Body of pancreas (tissue), 4 donors: ENCODE data around the gene HEXIM1. TPM values are rescaled to one million over a fixed set of nuclear protein-coding genes. Genes with fewer than 3 reads are reported as not detected.

Experiments used
- ATAC-seq: fragments of 150-250 bp; one replicate; pipeline ENCODE4 v1.9.1; 2016
- DNase-seq, 4 donors: peaks; one replicate each; pipeline ENCODE4 v3.0.0-alpha.2; 2019
- H3K27ac ChIP-seq, 4 donors: fragments of 200-600 bp; sonication (generic); 1 replicate in 3 of 4; 2 replicates in 1 of 4; pipeline versions ENCODE4 v1.5.1 to v1.6.1; 2016 to 2019; ENCODE audit warnings: mild to moderate bottlenecking in 1 of 4, mixed read lengths in 1 of 4, moderate library complexity in 1 of 4
- H3K27me3 ChIP-seq, 2 donors: fragments of 200-600 bp; sonication (generic); one replicate each; pipeline ENCODE4 v1.6.0; 2016; ENCODE audit warnings: mild to moderate bottlenecking in 1 of 2
- H3K36me3 ChIP-seq, 2 donors: fragments of 200-600 bp; sonication (generic); replicated peaks in 1 of 2; 2 replicates each; pipeline ENCODE4 v1.5.1; 2016; ENCODE audit warnings: low read depth in 2 of 2; ENCODE audit not compliant: insufficient read depth in 1 of 2
- H3K4me1 ChIP-seq: fragments of 200-600 bp; sonication (generic); one replicate; pipeline ENCODE4 v1.6.0; 2016
- H3K4me3 ChIP-seq, 2 donors: fragments of 200-600 bp; sonication (generic); 1 replicate in 1 of 2; 2 replicates in 1 of 2; pipeline ENCODE4 v1.5.1; 2016 to 2019
- H3K9me3 ChIP-seq, 3 donors: fragments of 200-600 bp; sonication (generic); 1 replicate in 2 of 3; 2 replicates in 1 of 3; pipeline ENCODE4 v1.5.1; 2016
- POLR2A ChIP-seq, 3 donors: fragments of 450-650 bp; IDR thresholded peaks; one replicate each; pipeline ENCODE4 v1.6.1; 2016; ENCODE audit warnings: antibody characterized with exemption in 3 of 3, mild to moderate bottlenecking in 2 of 3
- WGBS, 2 donors: methylation state at CpG; one replicate each; pipeline ENCODE4 v1.1.5; 2017; 5-methylcytosine and 5-hydroxymethylcytosine counted together
- intact Hi-C: fragments of 100-400 bp; cut with DNase I; formaldehyde crosslinking; loops from one replicate; pipeline ENCODE4 v1.15.1; 2023
- microRNA-seq, 2 donors: library from miRNA; unstranded; fragments of <30 nt; microRNA quantifications; one replicate each; pipeline ENCODE4, GENCODE V29; 2016; ENCODE audit warnings: borderline number of aligned reads in 2 of 2, borderline replicate concordance in 2 of 2
- small RNA-seq: library from RNA; depleted of rRNA; stranded (forward); fragments of <200 nt; gene quantifications from one replicate; pipeline ENCODE3, GENCODE V24; 2016
- total RNA-seq, 2 donors: library from RNA; depleted of rRNA; stranded (reverse); fragments of >200 nt; gene quantifications; one replicate each; pipeline ENCODE4 v1.1.0, GENCODE V29; 2016
- TF ChIP-seq, protein P1 (sequence below), 7 experiments: fragments of 450-650 bp in 4 of 7; fragments of 200-600 bp in 3 of 7; sonication (generic) in 3 of 7; IDR thresholded peaks; one replicate each; pipeline ENCODE4 v1.5.1; 2016 to 2019; ENCODE audit warnings: antibody characterized with exemption in 7 of 7

HEXIM1 gene
- total RNA-seq, 2 donors from 2014 or later: 13.8 to 15.3 TPM

DNA sequence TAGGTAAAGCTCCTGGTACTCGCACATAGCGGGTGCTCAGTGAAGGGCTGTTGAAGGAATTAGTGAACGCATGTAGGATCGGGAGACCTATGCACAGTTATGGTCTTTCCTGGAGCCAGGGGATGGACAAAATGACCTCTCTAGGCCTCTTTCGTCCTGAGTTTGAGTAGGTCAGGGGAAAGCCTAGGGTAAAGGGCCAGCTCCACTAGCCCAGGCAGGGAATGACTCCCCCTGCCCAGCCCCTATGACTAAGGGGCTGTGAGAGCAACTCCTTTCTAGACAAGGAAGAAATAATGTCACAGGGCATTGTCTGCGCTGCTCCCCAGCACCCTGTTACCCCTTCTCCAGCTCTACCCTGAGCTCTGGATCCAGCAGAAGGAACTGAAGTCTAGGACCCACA lies 48.8 kb downstream of the HEXIM1 start:
- Histone ChIP-seq H3K4me1 (peaks cover 10% of the 10 kb centered on the region), H3K27ac (peak overlapping the region in 2 of 4 donors; percentile 35 to 68), H3K27me3 (no peaks in the 10 kb centered on the region), H3K9me3 (no peaks in the 10 kb centered on the region), H3K4me3 (no peak overlapping the region), H3K36me3 (no peaks in the 10 kb centered on the region)
- no peak for DNase-seq
- ATAC-seq: no peak
- intact Hi-C loops: loop anchor here (5.0 kb wide), 1 partner anchor 60 kb away; the partner anchor contains the start of gene ACBD4
- TF ChIP-seq POLR2A (IDR thresholded peaks at IDR 0.05): no peak
- TF ChIP-seq, protein P1, sequence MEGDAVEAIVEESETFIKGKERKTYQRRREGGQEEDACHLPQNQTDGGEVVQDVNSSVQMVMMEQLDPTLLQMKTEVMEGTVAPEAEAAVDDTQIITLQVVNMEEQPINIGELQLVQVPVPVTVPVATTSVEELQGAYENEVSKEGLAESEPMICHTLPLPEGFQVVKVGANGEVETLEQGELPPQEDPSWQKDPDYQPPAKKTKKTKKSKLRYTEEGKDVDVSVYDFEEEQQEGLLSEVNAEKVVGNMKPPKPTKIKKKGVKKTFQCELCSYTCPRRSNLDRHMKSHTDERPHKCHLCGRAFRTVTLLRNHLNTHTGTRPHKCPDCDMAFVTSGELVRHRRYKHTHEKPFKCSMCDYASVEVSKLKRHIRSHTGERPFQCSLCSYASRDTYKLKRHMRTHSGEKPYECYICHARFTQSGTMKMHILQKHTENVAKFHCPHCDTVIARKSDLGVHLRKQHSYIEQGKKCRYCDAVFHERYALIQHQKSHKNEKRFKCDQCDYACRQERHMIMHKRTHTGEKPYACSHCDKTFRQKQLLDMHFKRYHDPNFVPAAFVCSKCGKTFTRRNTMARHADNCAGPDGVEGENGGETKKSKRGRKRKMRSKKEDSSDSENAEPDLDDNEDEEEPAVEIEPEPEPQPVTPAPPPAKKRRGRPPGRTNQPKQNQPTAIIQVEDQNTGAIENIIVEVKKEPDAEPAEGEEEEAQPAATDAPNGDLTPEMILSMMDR (IDR thresholded peaks at IDR 0.05): no peak
- WGBS, 2 donors: 61 to 67% methylated on average over 6 of the region's 6 CpGs

DNA sequence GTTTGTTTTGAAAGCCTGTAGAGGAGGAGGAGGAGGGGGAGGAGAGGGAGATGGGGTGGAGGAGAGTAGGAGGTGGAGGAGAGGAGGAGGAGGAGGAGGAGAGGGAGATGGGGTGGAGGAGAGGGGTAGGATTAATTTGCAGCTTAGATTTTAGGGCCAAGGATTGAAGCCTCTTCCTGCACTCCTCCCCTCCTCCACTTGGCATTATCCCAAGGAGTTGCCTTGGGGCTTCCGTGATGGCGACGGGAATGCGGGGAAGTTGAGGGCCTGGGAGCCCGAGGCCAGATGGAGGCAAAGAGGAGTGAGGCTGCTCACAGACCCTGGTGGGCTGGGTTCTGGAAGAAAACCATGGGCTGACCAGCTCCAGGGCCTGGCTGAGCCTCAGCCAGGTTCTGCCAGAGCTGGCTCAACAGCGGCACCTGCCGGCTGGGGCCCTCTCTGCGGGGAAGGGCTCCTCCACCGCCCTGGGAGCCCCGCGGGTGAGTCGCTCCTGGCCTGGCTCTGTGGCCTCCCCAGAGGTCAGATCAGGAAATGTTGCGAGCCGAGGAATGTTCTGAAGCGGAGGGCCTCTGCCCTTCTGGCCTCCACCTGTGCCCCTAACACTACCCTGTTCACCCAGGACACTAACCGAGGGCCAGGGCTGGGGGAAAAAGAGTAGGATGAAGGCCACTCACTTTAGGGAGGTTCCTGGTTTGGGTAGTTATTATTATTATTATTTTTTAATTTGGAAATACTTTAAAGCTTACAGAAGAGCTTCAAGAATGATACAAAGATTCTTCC lies 49.5 kb downstream of the HEXIM1 start:
- peak; percentile 93 to 96 (median 94) for DNase-seq
- TF ChIP-seq, protein P1 (IDR thresholded peaks at IDR 0.05): peak; percentile 97 to 100 (median 99)
- TF ChIP-seq POLR2A (IDR thresholded peaks at IDR 0.05): no peak
- Histone ChIP-seq H3K27ac (peak overlapping the region in 3 of 4 donors; percentile 35 to 68 (median 49)), H3K4me1 (peaks cover 10% of the 10 kb centered on the region), H3K36me3 (no peaks in the 10 kb centered on the region), H3K9me3 (no peaks in the 10 kb centered on the region), H3K4me3 (no peak overlapping the region), H3K27me3 (no peaks in the 10 kb centered on the region)
- intact Hi-C loops: loop anchor here (5.0 kb wide), 1 partner anchor 60 kb away; the partner anchor contains the start of gene ACBD4
- 0 to 2% methylated on average over 11 to 16 of the region's 16 CpGs for WGBS, 2 donors
- ATAC-seq: peak; percentile 99

DNA sequence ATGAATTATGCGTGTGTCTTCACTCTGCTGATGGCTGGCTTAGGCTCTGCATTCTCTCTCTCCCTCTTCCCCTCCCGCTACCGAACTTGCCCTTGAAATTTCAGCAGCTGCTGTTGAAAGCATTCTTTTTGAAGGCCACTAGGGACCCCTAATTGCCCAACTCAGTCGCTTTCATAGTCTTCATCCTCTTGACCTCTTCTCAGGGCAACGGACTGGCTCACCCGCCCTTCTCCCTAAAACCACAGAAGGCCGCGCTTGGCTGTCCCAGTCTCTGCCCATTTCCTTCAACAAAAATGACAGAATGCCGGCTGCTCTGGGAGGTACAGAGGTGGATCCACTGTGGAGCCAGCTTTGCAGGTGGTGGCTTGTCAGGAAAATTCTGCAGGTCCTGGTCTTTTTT lies 52.4 kb downstream of the HEXIM1 start:
- H3K9me3 ChIP-seq: no peaks in the 10 kb centered on the region
- ATAC-seq (no peak), DNase-seq (peak in 1 of 4 donors; percentile 31)
- H3K27ac ChIP-seq: no peak overlapping the region
- intact Hi-C loops: no loop called here
- WGBS, 2 donors: 70 to 85% methylated on average over 9 of the region's 9 CpGs
- H3K4me3 ChIP-seq: no peak overlapping the region
- no peaks in the 10 kb centered on the region for H3K36me3 ChIP-seq
- peaks cover 10% of the 10 kb centered on the region for H3K4me1 ChIP-seq
- H3K27me3 ChIP-seq: no peaks in the 10 kb centered on the region
- no peak for TF ChIP-seq POLR2A (IDR thresholded peaks at IDR 0.05)
- TF ChIP-seq, protein P1 (IDR thresholded peaks at IDR 0.05): no peak

DNA sequence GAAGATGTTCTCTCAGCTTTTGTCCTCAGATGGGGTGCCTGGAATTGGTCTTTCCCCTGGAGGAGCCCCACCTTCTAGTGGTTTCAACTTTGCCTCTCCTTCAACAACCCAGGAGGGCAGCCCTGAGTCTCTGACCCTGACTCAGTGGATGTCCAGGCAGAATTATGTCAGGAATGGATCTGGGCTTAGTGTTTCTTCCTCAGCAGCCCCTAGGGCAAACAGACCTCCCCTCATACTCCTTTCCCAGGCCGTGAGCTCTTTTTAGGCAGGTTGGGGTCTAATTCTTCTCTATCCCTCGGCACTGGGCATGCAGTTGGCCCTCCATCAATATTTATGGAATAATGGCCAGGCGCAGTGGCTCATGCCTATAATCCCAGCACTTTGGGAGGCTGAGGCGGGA lies 53.2 kb downstream of the HEXIM1 start:
- ATAC-seq: no peak
- no peaks in the 10 kb centered on the region for H3K27me3 ChIP-seq
- peaks cover 10% of the 10 kb centered on the region for H3K4me1 ChIP-seq
- WGBS, 2 donors: 92 to 93% methylated on average over 4 of the region's 4 CpGs
- no peak for TF ChIP-seq POLR2A (IDR thresholded peaks at IDR 0.05)
- TF ChIP-seq, protein P1 (IDR thresholded peaks at IDR 0.05): no peak
- no peak overlapping the region for H3K27ac ChIP-seq
- no peak for DNase-seq
- no peaks in the 10 kb centered on the region for H3K9me3 ChIP-seq
- no peak overlapping the region for H3K4me3 ChIP-seq
- no peaks in the 10 kb centered on the region for H3K36me3 ChIP-seq
- intact Hi-C loops: no loop called here

Small RNA genes within 50 kb of the gene (microRNA-seq; reads per million reads assigned to microRNA genes)
- 0 reads per million in 2 donors for gene MIR6784

Small RNA genes within 50 kb of the gene (small RNA-seq; reads per million reads assigned to genes)
- gene MIR6784: not detected

Other genes starting within 250 kb of the HEXIM1 start
- gene EFTUD2, start 249.0 kb upstream of the HEXIM1 start, total RNA-seq: 10 to 100 TPM; 31.6 to 49.8 TPM
- gene GFAP, start 233.0 kb upstream of the HEXIM1 start, total RNA-seq: 1 to 10 TPM; 2.0 to 7.0 TPM
- under 1 TPM in 1 of 2 donors, not detected in 1; 0.26 TPM for gene KIF18B, start 200.7 kb upstream of the HEXIM1 start, total RNA-seq
- gene C1QL1, start 180.2 kb upstream of the HEXIM1 start, total RNA-seq: 1 to 10 TPM; 2.3 to 2.9 TPM
- 10 to 100 TPM; 19.8 to 20.8 TPM for gene DCAKD, start 96.8 kb upstream of the HEXIM1 start, total RNA-seq
- gene NMT1, start 87.2 kb upstream of the HEXIM1 start, total RNA-seq: 10 to 100 TPM; 26.5 to 33.9 TPM
- 10 to 100 TPM in 1 of 2 donors, 1 to 10 TPM in 1; 5.4 to 23.4 TPM for gene PLCD3, start 16.0 kb upstream of the HEXIM1 start, total RNA-seq
- gene ACBD4, start 12.8 kb upstream of the HEXIM1 start, total RNA-seq: 10 to 100 TPM; 20.8 to 21.1 TPM
- gene HEXIM2, start 13.4 kb downstream of the HEXIM1 start, total RNA-seq: 10 to 100 TPM in 1 of 2 donors, 1 to 10 TPM in 1; 5.9 to 10.1 TPM
- 1 to 10 TPM; 4.0 to 5.2 TPM for gene FMNL1, start 73.4 kb downstream of the HEXIM1 start, total RNA-seq
- 1 to 10 TPM in 1 of 2 donors, not detected in 1; 1.0 TPM for gene SPATA32, start 113.6 kb downstream of the HEXIM1 start, total RNA-seq
- gene MAP3K14, start 168.5 kb downstream of the HEXIM1 start, total RNA-seq: 1 to 10 TPM; 6.5 to 9.9 TPM